Measurements from ENCODE around the gene PSME2. TPM values are rescaled to one million over a fixed set of nuclear protein-coding genes. Genes with fewer than 3 reads are reported as not detected.
A peak's percentile ranks its signal among the peaks of the same experiment; 100 is the strongest.

The PSME2 gene
- total RNA-seq, 1 donor from 2014 or later, result 53.6 TPM

DNA sequence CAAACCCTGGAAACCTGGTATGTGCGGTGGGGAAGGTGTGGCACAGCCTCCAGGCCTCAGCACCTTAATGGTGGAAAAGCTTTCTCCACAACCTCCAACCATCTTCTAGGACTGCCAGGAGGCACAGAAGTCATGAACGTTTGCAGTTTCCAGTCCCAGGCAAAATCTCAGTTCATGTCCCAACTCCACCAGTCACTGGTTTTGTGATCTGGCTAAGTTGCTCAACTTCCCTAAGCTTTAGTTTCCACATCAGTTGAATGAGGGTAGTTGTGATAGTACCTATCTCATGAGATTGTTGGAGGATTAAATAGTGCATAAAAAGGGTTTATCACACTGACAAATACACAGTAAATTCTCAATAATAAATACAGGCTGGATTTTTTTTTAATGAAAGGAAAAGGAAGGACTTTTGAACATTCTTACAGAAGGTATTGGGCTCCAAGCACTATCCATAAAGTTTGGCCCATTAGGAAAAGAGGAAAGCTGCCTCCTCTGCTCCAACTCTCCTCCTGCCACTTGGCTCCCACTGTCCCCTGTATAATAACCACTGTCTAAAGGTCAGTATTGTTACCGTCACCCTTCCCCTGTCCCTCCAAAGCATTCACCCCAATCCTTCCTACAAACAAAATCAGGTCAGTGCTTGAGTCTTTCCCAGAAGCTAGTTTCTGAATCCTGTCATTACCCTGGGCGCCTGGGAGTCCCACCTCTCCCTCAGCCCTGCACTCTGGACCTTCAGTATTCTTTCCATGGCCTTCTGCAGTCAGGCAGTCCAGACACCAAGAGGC, 46.0 kb downstream of the PSME2 start:
- TF ChIP-seq, protein P1, sequence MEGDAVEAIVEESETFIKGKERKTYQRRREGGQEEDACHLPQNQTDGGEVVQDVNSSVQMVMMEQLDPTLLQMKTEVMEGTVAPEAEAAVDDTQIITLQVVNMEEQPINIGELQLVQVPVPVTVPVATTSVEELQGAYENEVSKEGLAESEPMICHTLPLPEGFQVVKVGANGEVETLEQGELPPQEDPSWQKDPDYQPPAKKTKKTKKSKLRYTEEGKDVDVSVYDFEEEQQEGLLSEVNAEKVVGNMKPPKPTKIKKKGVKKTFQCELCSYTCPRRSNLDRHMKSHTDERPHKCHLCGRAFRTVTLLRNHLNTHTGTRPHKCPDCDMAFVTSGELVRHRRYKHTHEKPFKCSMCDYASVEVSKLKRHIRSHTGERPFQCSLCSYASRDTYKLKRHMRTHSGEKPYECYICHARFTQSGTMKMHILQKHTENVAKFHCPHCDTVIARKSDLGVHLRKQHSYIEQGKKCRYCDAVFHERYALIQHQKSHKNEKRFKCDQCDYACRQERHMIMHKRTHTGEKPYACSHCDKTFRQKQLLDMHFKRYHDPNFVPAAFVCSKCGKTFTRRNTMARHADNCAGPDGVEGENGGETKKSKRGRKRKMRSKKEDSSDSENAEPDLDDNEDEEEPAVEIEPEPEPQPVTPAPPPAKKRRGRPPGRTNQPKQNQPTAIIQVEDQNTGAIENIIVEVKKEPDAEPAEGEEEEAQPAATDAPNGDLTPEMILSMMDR (IDR thresholded peaks at IDR 0.05), result no peak
- H3K9me3 Mint-ChIP-seq (ENCODE audit: low read depth), result no peaks in the 10 kb centered on the region
- no peak for DNase-seq (ENCODE audit: low spot score)
- no peak overlapping the region for H3K4me3 Mint-ChIP-seq (ENCODE audit: unreplicated experiment)
- H3K36me3 Mint-ChIP-seq (ENCODE audit: low read depth), result peaks cover 34% of the 10 kb centered on the region
- H3K27ac Mint-ChIP-seq (ENCODE audit: unreplicated experiment), result no peak overlapping the region
- H3K4me1 Mint-ChIP-seq (ENCODE audit: low read depth), result peaks cover 16% of the 10 kb centered on the region
- no peaks in the 10 kb centered on the region for H3K27me3 Mint-ChIP-seq (ENCODE audit: low read depth)

DNA sequence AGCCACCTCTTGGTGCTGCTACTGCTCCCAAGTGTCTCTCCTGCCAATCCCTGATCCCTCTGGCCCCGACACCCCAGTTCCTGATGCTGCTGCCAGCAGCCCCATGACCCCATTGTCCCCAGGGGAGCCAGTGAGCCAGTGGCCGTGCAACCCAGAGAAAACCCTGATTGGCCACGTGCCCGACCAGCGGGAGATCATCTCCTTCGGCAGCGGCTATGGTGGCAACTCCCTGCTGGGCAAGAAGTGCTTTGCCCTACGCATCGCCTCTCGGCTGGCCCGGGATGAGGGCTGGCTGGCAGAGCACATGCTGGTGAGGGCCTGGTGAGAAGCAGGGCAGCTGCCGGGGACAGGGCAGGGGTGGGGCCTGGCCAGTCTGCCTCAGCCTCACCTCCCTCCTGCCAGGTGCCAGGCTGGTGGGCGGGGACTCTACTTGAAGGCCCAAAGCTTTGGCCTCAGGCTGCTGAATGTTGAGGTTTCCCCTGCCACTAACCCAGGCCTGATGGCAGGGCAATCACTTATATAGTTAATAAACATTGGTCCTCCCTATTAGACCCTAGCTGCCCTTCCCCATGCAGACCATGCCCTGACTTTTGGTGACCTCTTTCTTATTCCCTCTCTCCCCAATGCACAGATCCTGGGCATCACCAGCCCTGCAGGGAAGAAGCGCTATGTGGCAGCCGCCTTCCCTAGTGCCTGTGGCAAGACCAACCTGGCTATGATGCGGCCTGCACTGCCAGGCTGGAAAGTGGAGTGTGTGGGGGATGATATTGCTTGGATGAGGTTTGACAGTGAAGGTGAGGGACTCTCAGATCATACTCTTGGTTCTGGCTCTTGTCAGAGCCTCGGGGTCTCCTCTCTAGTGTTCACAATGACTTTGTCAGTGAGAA, 47.2 kb downstream of the PSME2 start:
- TF ChIP-seq, protein P1 (IDR thresholded peaks at IDR 0.05), result no peak
- Mint-ChIP-seq H3K36me3 (ENCODE audit: low read depth) (peaks cover 30% of the 10 kb centered on the region), H3K27me3 (ENCODE audit: low read depth) (no peaks in the 10 kb centered on the region), H3K4me1 (ENCODE audit: low read depth) (peaks cover 22% of the 10 kb centered on the region), H3K27ac (ENCODE audit: unreplicated experiment) (peak overlapping the region; percentile 23), H3K4me3 (ENCODE audit: unreplicated experiment) (peak overlapping the region; percentile 31), H3K9me3 (ENCODE audit: low read depth) (no peaks in the 10 kb centered on the region)
- no peak for DNase-seq (ENCODE audit: low spot score)

DNA sequence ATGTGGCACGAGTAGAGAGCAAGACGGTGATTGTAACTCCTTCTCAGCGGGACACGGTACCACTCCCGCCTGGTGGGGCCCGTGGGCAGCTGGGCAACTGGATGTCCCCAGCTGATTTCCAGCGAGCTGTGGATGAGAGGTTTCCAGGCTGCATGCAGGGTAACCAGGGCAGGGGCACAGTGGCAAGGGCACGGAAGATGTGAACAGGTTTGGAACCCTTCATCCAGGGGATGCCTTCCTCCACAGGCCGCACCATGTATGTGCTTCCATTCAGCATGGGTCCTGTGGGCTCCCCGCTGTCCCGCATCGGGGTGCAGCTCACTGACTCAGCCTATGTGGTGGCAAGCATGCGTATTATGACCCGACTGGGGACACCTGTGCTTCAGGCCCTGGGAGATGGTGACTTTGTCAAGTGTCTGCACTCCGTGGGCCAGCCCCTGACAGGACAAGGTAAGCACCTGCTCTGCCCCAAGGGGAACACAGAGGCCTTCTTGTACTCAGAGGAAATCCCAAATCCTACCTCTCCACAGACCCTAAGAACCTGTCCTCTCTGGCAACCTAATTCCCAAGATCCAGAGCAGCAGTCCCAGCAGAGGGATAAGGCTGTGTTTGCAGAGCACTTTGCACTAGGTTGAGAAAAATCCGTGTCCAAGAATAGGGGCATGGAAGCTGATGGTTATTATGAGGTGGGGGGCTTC, 48.0 kb downstream of the PSME2 start:
- Mint-ChIP-seq H3K4me1 (ENCODE audit: low read depth) (peaks cover 26% of the 10 kb centered on the region), H3K27ac (ENCODE audit: unreplicated experiment) (no peak overlapping the region), H3K4me3 (ENCODE audit: unreplicated experiment) (peak overlapping the region; percentile 31), H3K27me3 (ENCODE audit: low read depth) (no peaks in the 10 kb centered on the region), H3K9me3 (ENCODE audit: low read depth) (no peaks in the 10 kb centered on the region), H3K36me3 (ENCODE audit: low read depth) (peaks cover 26% of the 10 kb centered on the region)
- TF ChIP-seq, protein P1 (IDR thresholded peaks at IDR 0.05), result no peak
- no peak for DNase-seq (ENCODE audit: low spot score)

DNA sequence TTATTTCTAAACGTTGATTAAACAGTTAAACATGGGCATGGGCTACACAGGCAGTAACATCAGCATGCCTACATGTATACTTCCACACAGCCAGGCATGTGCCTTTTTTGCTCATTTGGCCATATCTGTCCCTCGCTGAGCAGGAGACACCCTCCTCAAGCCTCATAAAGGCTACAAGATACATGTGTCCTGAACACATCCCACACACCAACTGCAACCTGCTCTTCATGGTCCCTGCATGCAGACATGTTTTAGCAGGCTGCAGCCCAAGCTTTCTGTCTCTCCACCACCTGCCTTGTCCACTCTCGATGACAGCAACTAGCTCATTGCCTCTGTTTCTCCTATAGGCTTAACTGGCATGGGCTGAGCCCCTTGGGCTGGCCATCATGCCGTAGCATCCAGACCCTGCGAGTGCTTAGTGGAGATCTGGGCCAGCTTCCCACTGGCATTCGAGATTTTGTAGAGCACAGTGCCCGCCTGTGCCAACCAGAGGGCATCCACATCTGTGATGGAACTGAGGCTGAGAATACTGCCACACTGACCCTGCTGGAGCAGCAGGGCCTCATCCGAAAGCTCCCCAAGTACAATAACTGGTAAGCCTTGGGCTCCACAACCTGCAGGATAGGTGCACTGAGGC, 49.7 kb downstream of the PSME2 start:
- peaks cover 38% of the 10 kb centered on the region for H3K4me1 Mint-ChIP-seq (ENCODE audit: low read depth)
- no peak for DNase-seq (ENCODE audit: low spot score)
- TF ChIP-seq, protein P1 (IDR thresholded peaks at IDR 0.05), result no peak

More for the DNA sequence above, 49.7 kb downstream of the PSME2 start:
- Mint-ChIP-seq H3K4me3 (ENCODE audit: unreplicated experiment) (peak overlapping the region; percentile 50), H3K27ac (ENCODE audit: unreplicated experiment) (peak overlapping the region; percentile 57), H3K27me3 (ENCODE audit: low read depth) (no peaks in the 10 kb centered on the region), H3K9me3 (ENCODE audit: low read depth) (no peaks in the 10 kb centered on the region), H3K36me3 (ENCODE audit: low read depth) (peaks cover 22% of the 10 kb centered on the region)
